ENCODE data around the gene PTPRT. TPM values are rescaled to one million over a fixed set of nuclear protein-coding genes. Genes with fewer than 3 reads are reported as not detected.

PTPRT gene
- total and polyA plus RNA-seq, 12 donors = 0.05 to 0.34 (median 0.16) TPM; not detected in 1

DNA sequence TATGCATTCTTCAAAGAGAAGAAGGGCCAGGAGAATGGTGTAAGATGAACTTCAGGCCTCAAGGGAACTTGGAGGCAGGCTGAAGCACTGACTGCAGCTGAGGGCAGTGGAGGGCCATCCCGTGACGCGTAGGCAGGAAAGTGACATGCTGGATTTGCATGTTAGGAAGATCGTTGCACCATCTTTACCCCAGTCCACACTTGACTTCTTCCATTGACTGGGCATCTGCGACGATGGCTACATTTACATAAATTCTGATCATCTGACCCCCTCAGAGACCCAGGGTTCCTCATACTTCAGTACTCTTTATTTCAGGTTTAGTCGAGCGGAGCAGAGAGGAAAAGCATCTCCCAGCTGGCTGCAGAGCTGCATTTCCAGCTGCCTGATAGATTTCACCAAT is 180.2 kb downstream of the PTPRT start:
- Histone ChIP-seq H3K27ac (no peak overlapping the region), H3K27me3 (no peaks in the 10 kb centered on the region), H3K4me1 (replicated peaks in 1 of 2) (no peaks in the 10 kb centered on the region), H3K9me3 (replicated peaks in 1 of 3) (no peaks in the 10 kb centered on the region), H3K4me3 (no peak overlapping the region), H3K36me3 (replicated peaks in 1 of 2) (no peaks in the 10 kb centered on the region)
- DNase-seq = no peak
- intact Hi-C loops (cut with DNase I) = no loop called here
- no peak for TF ChIP-seq POLR2A (IDR thresholded peaks at IDR 0.05)
- TF ChIP-seq, protein P1, sequence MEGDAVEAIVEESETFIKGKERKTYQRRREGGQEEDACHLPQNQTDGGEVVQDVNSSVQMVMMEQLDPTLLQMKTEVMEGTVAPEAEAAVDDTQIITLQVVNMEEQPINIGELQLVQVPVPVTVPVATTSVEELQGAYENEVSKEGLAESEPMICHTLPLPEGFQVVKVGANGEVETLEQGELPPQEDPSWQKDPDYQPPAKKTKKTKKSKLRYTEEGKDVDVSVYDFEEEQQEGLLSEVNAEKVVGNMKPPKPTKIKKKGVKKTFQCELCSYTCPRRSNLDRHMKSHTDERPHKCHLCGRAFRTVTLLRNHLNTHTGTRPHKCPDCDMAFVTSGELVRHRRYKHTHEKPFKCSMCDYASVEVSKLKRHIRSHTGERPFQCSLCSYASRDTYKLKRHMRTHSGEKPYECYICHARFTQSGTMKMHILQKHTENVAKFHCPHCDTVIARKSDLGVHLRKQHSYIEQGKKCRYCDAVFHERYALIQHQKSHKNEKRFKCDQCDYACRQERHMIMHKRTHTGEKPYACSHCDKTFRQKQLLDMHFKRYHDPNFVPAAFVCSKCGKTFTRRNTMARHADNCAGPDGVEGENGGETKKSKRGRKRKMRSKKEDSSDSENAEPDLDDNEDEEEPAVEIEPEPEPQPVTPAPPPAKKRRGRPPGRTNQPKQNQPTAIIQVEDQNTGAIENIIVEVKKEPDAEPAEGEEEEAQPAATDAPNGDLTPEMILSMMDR (IDR thresholded peaks at IDR 0.05) = no peak
- 83 to 95% (median 94%) methylated on average over 8 of the region's 8 CpGs for WGBS, 4 donors

DNA sequence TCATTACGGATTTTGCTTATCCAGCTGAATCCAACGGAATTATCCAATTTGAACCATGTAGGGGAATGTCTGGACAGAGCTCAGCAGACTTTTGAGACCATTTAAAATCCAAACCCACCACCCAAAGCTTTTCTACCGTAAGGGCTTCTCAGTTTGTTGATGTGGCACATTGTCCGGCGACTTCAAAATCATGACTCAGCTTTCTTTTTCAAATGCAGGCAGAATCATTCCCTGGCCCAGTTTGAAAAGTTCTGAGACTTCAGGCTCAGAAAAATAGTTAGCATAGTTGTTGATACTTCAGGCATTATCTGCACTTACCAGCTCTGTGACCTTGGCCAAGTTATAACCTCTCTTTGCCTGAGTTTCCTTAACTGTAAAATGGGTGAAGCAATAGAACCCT is 182.2 kb downstream of the PTPRT start:
- Histone ChIP-seq H3K4me1 (replicated peaks in 1 of 2) (no peaks in the 10 kb centered on the region), H3K36me3 (replicated peaks in 1 of 2) (no peaks in the 10 kb centered on the region), H3K27ac (no peak overlapping the region), H3K27me3 (no peaks in the 10 kb centered on the region), H3K9me3 (replicated peaks in 1 of 3) (no peaks in the 10 kb centered on the region), H3K4me3 (no peak overlapping the region)
- intact Hi-C loops (cut with DNase I) = no loop called here
- no peak for DNase-seq
- TF ChIP-seq, protein P1 (IDR thresholded peaks at IDR 0.05) = no peak
- 47 to 68% (median 55%) methylated on average over 5 of the region's 5 CpGs for WGBS, 4 donors

DNA sequence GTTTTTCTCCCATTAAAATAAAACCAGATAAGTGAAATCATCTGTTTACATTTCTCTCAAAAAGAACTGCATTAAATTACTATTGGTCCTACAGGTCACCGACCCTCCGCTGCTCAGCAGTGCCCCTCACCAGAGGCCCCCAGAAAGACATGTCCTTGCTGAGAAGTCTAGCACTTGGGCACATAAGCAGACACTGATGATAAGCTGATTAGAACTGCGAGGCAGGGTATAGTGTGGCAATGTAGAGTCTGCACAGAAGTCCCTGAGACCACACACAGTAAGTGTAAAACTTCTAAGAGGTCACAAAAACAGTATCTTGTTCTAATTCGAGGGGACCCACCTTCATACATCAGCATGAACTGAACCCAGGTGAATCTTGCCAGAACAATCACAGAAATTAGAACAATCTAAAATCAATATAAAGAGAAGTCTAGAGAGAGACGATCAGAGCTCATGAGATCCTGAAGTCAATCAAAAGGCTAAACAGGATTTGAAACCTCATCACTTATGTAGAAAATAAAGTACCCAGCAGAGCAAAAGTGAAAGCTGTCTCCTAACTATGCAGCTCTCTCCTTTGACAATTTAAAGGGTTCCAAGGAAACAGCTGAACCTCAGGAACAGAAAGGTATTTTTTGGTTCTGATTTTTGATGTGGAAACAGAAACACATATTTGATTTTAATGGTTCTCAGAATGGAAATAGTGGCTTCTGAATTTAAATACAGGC is 182.9 kb downstream of the PTPRT start:
- Histone ChIP-seq H3K27ac (no peak overlapping the region), H3K9me3 (replicated peaks in 1 of 3) (no peaks in the 10 kb centered on the region), H3K4me1 (replicated peaks in 1 of 2) (no peaks in the 10 kb centered on the region), H3K36me3 (replicated peaks in 1 of 2) (no peaks in the 10 kb centered on the region), H3K27me3 (no peaks in the 10 kb centered on the region), H3K4me3 (no peak overlapping the region)
- no peak for TF ChIP-seq POLR2A (IDR thresholded peaks at IDR 0.05)
- TF ChIP-seq, protein P1 (IDR thresholded peaks at IDR 0.05) = no peak
- 42 to 54% (median 48%) methylated on average over 5 of the region's 5 CpGs for WGBS, 4 donors
- DNase-seq = no peak
- intact Hi-C loops (cut with DNase I) = no loop called here

DNA sequence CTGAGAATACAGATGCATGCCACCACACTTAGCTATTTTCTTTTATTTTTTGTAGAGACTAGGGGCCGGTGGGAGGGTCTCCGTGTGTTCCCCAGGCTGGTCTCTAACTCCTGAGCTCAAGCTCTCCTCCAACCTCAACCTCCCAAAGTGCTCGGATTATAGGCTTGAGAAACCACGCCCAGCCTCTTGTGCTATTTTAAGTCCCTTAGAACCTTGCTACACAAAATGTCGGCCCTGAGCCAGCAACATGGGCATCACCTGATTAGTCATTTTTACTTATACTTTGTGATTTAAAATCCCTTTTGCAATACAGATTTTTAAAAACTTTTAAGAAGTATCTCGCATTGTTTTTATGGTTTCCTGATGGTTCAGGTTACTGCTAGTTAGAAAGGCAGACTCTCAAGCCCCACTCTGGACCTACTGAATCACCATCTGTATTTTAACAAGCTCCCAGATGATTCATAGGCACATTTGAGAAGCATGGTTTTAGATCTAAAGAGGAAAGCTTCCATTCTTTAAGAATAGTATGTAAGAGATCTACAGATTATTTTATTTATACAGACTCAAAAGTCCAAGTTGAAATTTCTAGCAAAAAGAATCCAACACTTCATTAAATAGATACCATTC is 186.3 kb downstream of the PTPRT start:
- no peak overlapping the region for H3K4me3 ChIP-seq
- 68 to 82% (median 74%) methylated on average over 6 of the region's 6 CpGs for WGBS, 4 donors
- H3K4me1 ChIP-seq (replicated peaks in 1 of 2) = no peaks in the 10 kb centered on the region
- no peak overlapping the region for H3K27ac ChIP-seq
- no peaks in the 10 kb centered on the region for H3K36me3 ChIP-seq (replicated peaks in 1 of 2)
- H3K9me3 ChIP-seq (replicated peaks in 1 of 3) = no peaks in the 10 kb centered on the region
- no peaks in the 10 kb centered on the region for H3K27me3 ChIP-seq
- DNase-seq = no peak
- TF ChIP-seq, protein P1 (IDR thresholded peaks at IDR 0.05) = no peak
- TF ChIP-seq POLR2A (IDR thresholded peaks at IDR 0.05) = no peak
- intact Hi-C loops (cut with DNase I) = no loop called here
